Astrocyte of the hippocampus (primary cell): ENCODE data around the gene INPP5J.
"Not testable (repeated sequence)": the region's sequence is repeated elsewhere in the genome, so short reads cannot be mapped to it uniquely, and the experiment has no call there.

ENCODE experiments used
- DNase-seq: peaks from one replicate; pipeline ENCODE4 v3.0.0; 2011; ENCODE audit warnings: low read depth, low spot score

Gene INPP5J

GRCh38 chr22:31122532-31123291 is at the start of gene INPP5J:
TSS of gene INPP5J (plus strand) at chr22:31122966. CDS start at chr22:31123015, 49 bp downstream.
- peak; percentile 81 for DNase-seq

DNA sequence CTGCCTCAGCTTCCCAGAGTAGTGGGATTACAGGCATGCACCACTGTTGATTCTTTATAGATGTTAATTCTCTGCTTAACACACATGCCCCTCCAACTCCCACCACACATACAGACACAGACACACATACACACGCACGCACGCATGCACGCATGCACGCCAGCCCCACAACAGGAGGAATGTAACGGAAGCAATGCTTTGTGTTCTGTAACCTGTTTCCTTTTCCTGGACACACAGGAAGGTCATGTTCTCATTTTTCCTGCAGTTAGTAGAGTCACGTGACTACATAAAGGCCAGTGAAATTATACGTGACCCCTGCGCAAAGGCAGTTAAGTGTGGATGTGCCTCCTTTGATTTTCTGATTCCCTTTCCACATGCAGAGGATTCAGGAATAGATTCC is 49.6 kb upstream of the INPP5J start:
- not testable (repeated sequence) for DNase-seq

GRCh38 chr22:31073545-31074145 is 49.1 kb upstream of the INPP5J start:
- not testable (repeated sequence) for DNase-seq

DNA sequence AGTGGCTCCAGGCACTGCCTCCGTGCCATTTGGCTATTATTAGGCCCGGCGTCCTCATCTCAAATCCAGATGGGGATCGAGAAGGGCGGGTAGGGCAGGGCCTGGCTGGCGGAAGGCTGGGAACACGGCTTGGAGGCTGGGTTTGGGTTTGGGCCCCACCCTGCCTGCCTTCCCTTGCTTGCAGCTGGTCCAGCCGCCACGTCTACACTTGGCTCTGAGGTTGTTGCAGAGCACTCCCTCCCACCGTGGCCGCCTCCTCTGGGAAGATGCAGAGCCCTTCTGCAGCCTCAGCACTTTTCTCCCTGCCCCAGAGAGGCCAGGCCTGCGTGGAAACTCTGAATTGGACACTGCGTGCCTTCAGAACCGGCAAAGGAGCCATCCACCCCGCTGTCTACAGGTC is 46.8 kb upstream of the INPP5J start:
- DNase-seq = no peak

DNA sequence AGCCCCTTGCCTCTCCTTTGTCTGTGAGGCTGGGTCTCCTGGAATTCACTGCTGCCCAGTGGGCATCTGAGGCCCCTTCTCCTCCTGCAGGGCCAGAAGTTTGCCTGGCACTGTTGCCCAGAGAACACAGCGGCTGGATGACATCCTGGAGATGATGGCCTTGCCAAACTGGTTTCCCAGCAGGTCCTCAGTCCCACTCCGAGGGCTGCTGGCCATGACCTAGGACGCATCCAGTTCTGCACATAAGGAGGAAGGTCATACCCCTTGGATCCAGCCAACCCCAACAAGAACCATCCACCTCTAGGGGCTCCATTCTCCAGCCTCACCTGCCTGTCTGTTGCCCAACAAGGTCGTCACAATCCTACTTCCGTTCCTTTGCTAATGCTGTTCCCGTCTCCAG is 45.1 kb upstream of the INPP5J start:
- no peak for DNase-seq

- not testable (repeated sequence) for DNase-seq
Observed at GRCh38 chr22:31078389-31078788, 44.4 kb upstream of the INPP5J start.

DNA sequence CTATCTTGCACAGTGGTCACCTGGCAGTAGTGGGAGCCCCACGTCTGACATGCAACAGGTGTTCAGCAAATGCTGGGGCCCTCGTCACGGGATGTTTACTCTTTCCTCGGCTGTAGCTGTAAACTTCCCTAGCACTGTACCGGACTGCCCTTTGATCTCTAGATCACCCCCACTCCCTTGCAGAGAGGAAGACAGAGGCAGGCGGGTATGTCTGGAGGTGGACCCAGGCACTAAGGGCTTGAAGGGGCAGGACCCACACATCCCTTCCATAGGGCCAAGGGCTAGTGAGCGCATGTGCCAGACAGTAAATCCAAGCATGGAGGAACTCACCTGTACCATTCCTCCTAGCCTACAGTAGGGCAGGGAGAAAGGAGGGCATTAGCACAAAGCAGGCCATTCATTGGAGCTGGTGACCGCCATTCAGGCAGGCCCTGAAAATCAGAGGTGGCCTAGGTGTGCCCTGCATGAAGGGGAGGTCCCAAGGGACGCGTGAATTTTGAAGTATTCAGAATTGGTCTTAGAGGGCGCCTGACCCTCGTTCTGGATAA is 43.6 kb upstream of the INPP5J start:
- no peak for DNase-seq

DNA sequence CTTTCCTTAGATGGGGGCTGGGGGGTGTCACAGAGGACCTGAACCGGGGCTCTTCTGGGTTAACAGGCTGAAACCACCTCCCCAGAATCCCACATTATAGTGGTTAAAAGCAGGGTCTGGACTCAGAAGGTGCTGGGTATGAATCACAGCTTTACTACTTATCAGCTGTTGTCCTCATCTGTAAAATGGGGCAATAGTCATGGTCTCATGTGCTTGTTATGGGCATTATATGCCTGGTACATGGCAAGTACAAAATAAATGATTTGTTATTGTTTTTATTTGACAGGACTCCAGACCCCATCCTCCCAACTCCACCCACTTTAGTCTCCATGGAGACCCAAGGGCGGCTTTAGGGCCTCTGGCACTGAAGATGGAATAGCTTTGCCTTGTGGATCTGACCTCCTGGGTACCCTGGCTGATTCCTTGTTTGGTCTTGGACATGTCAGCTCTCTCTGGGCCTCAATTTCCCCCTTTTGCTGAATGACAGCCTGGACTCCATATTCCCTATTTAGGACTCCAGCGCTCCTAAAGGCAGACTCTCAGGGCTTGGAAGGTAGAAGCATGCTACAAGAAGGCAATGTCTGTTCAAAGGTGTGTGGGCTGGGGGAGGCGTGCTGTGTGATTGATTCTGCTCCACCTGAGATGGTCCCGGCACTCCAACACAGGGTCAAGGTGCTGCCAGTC is 42.5 kb upstream of the INPP5J start:
- DNase-seq = no peak

DNA sequence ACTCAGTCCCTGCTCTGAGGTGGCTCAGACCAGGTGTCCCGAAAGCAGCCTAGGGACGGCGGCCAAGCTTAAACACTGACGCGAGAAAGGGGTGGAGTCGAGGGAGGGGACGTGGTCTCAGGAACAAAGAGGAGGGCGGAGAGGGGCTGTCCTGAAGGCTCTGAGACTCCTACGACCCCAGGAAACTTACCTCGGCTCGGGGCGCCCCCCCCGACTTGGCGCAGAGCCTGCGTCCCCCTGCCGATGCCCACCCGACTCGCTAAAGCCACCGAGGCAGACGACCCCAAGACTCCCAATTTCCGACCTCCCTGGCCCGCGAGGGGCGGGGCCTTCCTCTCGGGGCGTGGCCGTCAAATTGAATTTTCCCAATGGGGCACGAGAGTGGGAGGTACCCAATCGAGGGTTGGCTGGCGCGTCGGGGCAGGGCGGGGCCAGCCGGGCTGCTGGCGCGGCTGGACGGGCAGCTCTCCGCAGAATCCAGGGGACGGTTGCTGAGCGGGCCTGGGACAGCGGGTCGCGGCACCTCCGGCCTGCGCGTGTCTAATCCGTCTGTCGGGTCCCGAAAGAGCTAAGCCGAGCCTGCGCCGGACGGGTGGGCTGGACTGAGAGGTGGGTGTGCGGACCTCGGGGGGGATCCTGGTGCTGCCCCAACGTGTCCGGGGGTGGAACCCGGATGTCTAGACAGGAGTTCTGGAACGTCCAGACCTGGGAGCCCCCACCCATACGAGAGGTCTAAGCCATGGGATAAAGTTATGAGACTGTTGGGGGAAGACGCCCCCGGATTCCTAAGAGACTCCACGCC is 41.7 kb upstream of the INPP5J start, which contains the start of gene SMTN:
SMTN (plus strand) TSS at position 471 of the 802 bp plus-strand sequence. CDS start 1,941 bp downstream, outside the sequence.
- DNase-seq = peak; percentile 97

- DNase-seq = no peak
Observed at GRCh38 chr22:31081963-31082605, 40.7 kb upstream of the INPP5J start.

DNA sequence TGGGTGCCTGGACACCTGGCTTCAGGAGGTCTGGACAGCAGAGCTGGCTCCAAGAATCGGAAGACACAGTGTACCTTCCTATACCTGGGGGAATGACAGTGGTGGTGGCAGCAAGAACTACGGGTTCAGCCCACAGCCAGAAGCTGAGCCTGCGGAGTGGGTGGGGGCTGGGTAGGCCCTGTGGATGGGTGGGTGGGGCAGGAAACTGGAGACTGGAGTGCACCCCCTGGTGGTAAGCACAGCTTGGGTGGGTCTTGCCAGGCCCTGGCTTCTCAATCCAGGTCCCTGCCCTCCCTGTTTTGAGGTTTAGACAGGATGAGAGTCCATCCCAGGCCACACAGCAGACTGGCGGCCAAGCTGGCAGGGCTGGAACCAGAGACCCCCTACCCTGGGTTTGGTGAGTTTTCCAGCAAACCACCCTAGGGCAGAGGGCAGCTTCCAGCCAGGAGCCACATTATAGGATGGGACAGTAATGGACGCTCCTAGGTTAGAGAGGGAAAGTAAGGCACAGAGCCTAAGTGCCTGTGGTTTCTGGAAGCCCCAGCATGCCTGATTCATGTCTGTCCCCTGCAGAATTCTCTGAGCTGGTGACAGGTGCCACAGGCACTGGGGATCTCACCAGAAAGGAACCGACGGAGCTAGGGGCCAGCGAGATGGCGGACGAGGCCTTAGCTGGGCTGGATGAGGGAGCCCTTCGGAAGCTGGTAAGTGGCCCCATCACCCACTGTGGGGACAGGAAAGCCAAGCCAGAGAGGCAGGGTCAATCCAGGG is 40.0 kb upstream of the INPP5J start:
- peak; percentile 57 for DNase-seq

GRCh38 chr22:31083377-31083768 is 39.4 kb upstream of the INPP5J start:
- DNase-seq = no peak

GRCh38 chr22:31083923-31084810 is 38.6 kb upstream of the INPP5J start:
- peak; percentile 36 for DNase-seq

GRCh38 chr22:31084811-31085492 is 37.8 kb upstream of the INPP5J start:
- DNase-seq = peak; percentile 94

DNA sequence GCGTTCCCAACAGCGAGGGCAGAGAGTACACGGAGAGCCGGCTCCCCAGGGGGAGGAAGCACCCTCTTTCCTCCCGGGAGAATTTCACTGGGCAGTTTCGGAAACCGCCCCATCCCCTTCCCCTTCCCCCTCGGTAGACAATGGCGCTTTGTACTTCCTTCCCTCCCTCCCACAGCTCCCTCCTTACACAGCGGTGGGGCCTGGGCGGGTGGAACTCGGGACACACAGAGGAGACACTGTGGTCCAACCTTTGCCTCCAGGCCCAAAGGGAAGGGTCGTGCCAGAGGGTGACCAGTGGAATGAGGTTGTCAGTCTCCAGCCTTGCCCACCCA is 37.3 kb upstream of the INPP5J start:
- DNase-seq = no peak

- DNase-seq = no peak
Observed at GRCh38 chr22:31085928-31086327, 36.8 kb upstream of the INPP5J start.

DNA sequence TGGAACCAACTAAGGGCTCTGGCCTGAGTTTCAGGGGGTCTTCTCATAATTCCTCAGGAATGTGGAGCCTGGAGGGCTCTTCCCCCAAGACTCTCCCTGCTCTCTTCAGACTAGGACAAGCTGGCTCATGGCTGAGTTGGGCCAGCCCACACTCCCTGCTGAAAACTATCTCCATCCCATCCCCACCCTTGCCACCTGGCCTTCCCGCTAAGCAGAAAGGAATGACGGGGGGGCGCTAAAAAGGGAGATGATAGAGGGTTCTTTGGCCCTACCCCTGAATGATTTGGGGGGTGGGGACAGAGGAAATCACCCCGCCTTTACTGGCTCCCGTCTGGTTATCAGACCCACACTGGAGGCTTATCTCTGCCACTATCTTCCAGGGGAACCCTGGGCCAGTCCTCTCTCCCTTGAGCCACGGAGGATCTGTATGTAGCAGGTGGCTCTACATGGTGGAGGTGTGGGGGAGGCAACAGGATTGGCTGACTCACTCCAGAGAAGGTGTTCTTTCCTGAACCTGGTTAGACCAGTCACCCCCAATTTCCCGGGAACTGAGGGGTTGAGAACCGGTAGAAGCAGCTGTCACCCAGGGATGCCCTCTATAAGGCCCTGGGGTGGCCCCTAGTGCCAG is 35.9 kb upstream of the INPP5J start:
- no peak for DNase-seq

- DNase-seq = no peak
Observed at GRCh38 chr22:31087744-31088215, 35.0 kb upstream of the INPP5J start.
